GM18867 (cell line): ENCODE results near the gene TRIM63.

Source experiments
- ATAC-seq: cut with Tn5 transposase; IDR thresholded peaks from one replicate; pipeline ENCODE4 v1.9.1; 2021; ENCODE audit warnings: mild to moderate bottlenecking, moderate library complexity; ENCODE audit not compliant: unreplicated experiment

The TRIM63 gene

GRCh38 chr1:26019641-26020315 is 47.7 kb downstream of the TRIM63 start:
- no peak for ATAC-seq

- no peak for ATAC-seq
These were observed 49.8 kb downstream of the TRIM63 start for GRCh38 chr1:26017606-26018005.

GRCh38 chr1:26016953-26017545 is 50.4 kb downstream of the TRIM63 start:
- ATAC-seq, result no peak

GRCh38 chr1:26016258-26016952 is 51.0 kb downstream of the TRIM63 start:
- ATAC-seq, result no peak

GRCh38 chr1:26015358-26015757 is 52.1 kb downstream of the TRIM63 start:
- ATAC-seq, result no peak

- no peak for ATAC-seq
These were observed 53.3 kb downstream of the TRIM63 start for GRCh38 chr1:26014179-26014578.

GRCh38 chr1:26012864-26013263 is 54.6 kb downstream of the TRIM63 start:
- no peak for ATAC-seq

GRCh38 chr1:26010825-26011224 is 56.6 kb downstream of the TRIM63 start:
- ATAC-seq, result no peak

GRCh38 chr1:26009796-26010447 is 57.5 kb downstream of the TRIM63 start:
- ATAC-seq, result no peak

- ATAC-seq, result no peak
These were observed 60.7 kb downstream of the TRIM63 start for GRCh38 chr1:26006710-26007109.

- no peak for ATAC-seq
These were observed 61.9 kb downstream of the TRIM63 start for GRCh38 chr1:26005434-26006105.

- no peak for ATAC-seq
These were observed 63.7 kb downstream of the TRIM63 start for GRCh38 chr1:26003756-26004155.

GRCh38 chr1:26003262-26003661 is 64.2 kb downstream of the TRIM63 start:
- ATAC-seq, result no peak
